Liver (tissue), 3 donors: ENCODE results near the gene GIMAP4.

Source experiments
- ATF3 ChIP-seq: IDR thresholded peaks from 2 replicates; pipeline ENCODE4 v1.6.1; 2016; ENCODE audit warnings: antibody characterized with exemption
- CTCF ChIP-seq: fragments of 150-350 bp; IDR thresholded peaks from 2 replicates; pipeline ENCODE4 v1.5.1; 2017; ENCODE audit warnings: improper control_type of control experiment, low read depth, low read length; ENCODE audit not compliant: missing input control
- FOXA1 ChIP-seq: IDR thresholded peaks from 2 replicates; pipeline ENCODE4 v1.6.1; 2016; ENCODE audit warnings: antibody characterized with exemption
- HNF4G ChIP-seq: IDR thresholded peaks from 2 replicates; pipeline ENCODE4 v1.6.1; 2016; ENCODE audit warnings: antibody characterized with exemption
- MAX ChIP-seq: IDR thresholded peaks from 2 replicates; pipeline ENCODE4 v1.6.1; 2016; ENCODE audit warnings: antibody characterized with exemption
- RAD21 ChIP-seq, 2 donors: IDR thresholded peaks; 2 replicates each; pipeline ENCODE4 v1.6.1; 2016; ENCODE audit warnings: antibody characterized with exemption in 2 of 2, mild to moderate bottlenecking in 2 of 2
- REST ChIP-seq: IDR thresholded peaks from 2 replicates; pipeline ENCODE4 v1.6.1; 2016; ENCODE audit warnings: antibody characterized with exemption, mild to moderate bottlenecking
- RXRA ChIP-seq, 2 donors: IDR thresholded peaks; 2 replicates each; pipeline ENCODE4 v1.6.1; 2017 to 2018; ENCODE audit warnings: antibody characterized with exemption in 2 of 2, mild to moderate bottlenecking in 1 of 2
- SP1 ChIP-seq: IDR thresholded peaks from 2 replicates; pipeline ENCODE4 v1.6.1; 2018; ENCODE audit warnings: antibody characterized with exemption, mild to moderate bottlenecking
- TAF1 ChIP-seq: conservative IDR thresholded peaks from 2 replicates; pipeline ENCODE4 v1.6.1; 2016; ENCODE audit warnings: antibody characterized with exemption, mild to moderate bottlenecking
- YY1 ChIP-seq: IDR thresholded peaks from 2 replicates; pipeline ENCODE4 v1.6.1; 2016; ENCODE audit warnings: antibody characterized with exemption, mild to moderate bottlenecking
- donor health status: healthy.
- donor health status: healthy.

GRCh38 chr7:150568714-150569113 is 1.5 kb downstream of the GIMAP4 start:
- TF ChIP-seq ATF3 (no peak), REST (no peak), CTCF (no peak), SP1 (no peak), TAF1 (no peak), RAD21 (IDR thresholded peaks at IDR 0.05) (no peak), HNF4G (no peak), YY1 (no peak), RXRA (IDR thresholded peaks at IDR 0.05) (no peak), MAX (no peak), FOXA1 (no peak)
